ENCODE results near the gene RERE. TPM values are rescaled to one million over a fixed set of nuclear protein-coding genes. Genes with fewer than 3 reads are reported as not detected.

The RERE gene
- total RNA-seq, 1 donor from 2014 or later: 17.4 TPM

DNA sequence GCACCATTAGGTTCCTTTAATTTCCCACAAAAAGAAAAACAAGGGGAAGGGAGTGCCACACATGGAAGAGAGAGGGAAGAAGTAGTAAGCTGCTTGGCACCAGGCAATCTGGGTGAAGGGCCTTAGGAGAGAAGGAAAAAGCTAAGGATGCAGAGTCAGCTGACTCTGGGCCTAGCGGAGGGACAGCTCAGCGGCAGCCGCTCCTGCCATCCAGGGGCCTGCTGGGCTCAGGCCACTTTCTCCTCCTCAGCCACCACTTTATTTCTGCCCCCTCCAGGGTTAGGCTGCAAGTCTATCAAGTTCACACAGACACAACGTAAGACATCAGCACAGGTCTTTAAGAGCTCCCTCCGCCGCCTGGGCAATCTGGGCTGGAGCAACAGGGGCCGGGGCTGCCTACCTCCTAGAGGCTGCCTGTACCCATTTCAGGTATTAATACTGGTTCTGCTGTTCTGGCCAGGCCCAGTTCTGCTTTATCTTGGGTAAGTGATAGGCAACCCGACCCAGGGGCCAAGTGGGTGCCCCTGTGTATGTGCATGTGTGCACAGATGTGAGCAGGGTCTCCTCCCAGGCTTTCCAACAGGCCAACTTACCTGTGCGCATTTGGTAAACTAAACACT, 446.0 kb downstream of the RERE start:
- no peak for DNase-seq (ENCODE audit: low read depth)

- peak; percentile 74 for DNase-seq (ENCODE audit: low read depth)
Observed at GRCh38 chr1:8370905-8371315, 446.5 kb downstream of the RERE start.

DNA sequence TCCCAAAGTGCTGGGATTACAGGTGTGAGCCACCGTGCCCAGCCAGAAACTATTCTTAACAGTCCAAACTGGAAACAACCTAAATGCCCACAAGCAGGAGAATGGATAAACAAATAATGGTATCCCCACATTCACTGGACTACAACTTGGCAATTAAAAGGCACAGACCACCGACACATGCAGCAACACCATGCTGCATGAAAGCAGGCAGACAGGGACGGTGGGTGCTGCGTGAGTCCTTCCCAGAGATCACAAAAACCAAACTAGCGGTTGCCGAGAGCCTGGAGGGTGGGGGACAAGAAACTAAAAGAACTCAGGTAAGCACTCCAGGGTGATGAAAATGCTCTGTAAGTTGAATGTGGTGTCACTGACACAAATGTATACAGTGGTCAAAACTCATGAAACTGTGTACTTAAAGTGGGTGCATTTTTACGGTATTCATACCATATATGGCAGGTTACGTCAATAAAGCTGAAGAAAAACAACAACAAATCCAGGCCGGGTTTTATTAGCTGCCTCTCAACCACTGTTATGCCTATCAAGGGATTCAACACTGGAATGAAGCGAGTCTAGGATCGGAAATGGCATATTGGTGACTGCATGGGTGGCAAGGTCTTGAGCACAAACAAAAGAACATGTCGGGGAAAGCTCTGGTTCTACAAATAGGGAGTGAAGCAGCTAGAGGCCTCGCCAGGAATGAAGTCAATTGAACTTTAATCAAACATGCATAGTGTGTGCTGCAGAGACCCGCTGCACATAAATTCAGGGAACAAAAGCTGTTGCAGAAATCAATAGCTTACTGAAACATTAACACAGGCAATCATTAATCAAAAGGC, 447.2 kb downstream of the RERE start:
- no peak for DNase-seq (ENCODE audit: low read depth)

GRCh38 chr1:8368956-8369639, 448.3 kb downstream of the RERE start:
- DNase-seq (ENCODE audit: low read depth): no peak

DNA sequence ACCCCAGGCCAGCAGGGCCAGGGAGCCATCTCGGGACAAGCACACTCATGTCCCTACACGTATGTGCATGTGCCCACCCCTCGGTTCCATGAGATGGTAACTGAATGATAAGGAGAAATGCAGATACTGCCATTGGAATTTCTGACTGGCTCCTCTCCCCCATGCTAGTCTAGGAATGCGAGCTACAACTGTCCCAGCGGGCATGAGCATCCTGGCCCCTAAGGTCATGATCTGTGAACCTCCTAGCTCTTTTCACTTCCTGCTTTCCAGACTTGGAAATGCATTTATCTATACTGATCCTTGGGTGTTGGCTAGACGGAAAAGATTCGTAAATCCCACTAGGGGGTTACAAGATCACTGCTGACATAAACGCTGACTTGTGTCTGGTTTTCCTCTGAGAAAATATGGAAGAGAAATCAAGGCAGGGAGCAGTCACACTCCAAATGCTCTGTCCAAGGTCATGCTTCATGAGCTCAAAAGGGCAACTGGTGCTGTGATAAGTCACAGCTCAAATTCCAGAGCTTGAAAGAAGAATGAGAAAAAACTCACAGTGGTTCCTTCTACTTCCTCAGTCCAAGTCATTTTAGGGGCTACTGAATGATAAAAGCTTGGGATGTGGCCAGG, 449.8 kb downstream of the RERE start:
- DNase-seq (ENCODE audit: low read depth): no peak

GRCh38 chr1:8365661-8366362, 451.6 kb downstream of the RERE start:
- DNase-seq (ENCODE audit: low read depth): no peak

GRCh38 chr1:8364528-8365442, 452.7 kb downstream of the RERE start:
- no peak for DNase-seq (ENCODE audit: low read depth)

GRCh38 chr1:8363767-8364301, 453.6 kb downstream of the RERE start:
- DNase-seq (ENCODE audit: low read depth): no peak

DNA sequence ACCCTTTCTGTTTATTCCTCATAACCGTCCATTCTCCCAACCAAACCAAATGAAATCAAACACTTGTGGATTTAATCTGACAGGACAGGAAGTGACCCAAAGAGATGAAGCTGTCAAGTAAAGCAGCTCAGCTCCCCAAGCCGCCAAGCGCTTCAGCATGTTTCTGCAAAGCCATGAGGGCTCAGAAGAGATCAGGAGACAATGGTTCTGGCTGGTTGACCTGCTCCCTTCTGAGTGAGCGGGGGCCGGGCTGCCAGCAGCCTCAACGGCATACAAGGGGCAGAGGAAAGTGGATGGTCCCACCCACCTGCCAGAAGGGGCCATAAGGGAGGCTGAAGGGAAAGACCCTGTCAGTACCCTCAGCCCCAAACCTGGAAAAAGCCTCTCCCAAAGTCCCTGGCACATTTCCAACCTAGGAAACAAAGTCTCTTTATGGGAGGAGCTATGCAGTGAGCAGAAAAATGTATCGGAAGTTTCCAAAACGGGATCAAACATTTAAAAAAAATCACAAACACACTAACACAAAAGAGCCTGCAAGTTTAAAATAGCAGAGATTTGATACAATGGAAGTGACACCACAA, 454.2 kb downstream of the RERE start:
- DNase-seq (ENCODE audit: low read depth): no peak

DNA sequence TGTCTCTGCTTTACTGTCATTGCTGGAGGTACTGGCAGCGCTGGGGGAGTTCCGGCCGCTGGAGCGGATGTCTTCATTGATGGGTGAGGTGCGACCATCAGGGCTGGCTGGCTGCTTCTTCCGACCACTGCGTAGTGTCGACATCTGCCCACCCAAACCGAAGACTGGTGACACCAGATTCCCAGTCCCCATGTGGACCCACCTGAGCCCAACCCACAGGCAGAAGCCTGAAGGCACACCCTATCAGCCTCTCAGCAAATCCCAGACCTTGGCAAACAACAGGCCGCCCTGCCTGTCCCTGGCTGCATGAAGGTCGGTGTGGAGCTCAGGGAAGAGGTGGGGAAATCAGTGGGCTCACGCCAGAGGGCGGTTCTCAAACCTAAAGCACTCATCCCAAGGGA, 454.7 kb downstream of the RERE start:
- DNase-seq (ENCODE audit: low read depth): no peak

DNA sequence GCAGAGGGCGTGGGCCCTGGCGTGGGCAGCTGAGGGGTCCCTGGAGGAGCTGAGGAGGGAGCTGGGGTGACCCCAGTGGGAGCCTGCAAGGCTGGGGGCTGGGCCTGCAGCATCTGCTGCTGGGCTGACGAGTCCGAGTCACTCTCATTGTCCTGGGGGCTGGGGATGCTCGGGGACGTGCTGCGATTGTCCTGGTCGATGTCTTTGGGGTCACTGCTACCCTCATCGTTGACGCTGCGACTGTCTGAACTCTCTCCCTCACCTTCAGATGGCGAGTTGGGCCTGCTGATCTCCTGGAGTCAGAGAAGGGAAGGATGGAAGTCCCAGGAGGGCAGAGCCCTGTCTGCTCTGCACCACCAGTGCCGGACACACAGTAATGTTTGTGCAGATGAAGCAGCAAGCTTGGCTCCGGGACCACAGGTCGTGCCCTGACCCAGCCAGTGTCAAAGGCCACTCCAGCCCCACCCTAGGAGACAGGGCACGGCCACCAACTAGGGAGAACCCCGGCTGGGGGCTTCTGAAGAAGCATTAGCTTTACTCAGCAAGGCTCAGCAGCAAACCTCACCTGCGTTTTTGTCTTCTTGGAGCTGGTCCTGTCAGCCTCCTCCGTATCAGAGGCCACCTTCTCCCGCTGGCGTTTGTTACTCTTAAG, 456.1 kb downstream of the RERE start:
- DNase-seq (ENCODE audit: low read depth): no peak

GRCh38 chr1:8360493-8361197, 456.8 kb downstream of the RERE start:
- no peak for DNase-seq (ENCODE audit: low read depth)

DNA sequence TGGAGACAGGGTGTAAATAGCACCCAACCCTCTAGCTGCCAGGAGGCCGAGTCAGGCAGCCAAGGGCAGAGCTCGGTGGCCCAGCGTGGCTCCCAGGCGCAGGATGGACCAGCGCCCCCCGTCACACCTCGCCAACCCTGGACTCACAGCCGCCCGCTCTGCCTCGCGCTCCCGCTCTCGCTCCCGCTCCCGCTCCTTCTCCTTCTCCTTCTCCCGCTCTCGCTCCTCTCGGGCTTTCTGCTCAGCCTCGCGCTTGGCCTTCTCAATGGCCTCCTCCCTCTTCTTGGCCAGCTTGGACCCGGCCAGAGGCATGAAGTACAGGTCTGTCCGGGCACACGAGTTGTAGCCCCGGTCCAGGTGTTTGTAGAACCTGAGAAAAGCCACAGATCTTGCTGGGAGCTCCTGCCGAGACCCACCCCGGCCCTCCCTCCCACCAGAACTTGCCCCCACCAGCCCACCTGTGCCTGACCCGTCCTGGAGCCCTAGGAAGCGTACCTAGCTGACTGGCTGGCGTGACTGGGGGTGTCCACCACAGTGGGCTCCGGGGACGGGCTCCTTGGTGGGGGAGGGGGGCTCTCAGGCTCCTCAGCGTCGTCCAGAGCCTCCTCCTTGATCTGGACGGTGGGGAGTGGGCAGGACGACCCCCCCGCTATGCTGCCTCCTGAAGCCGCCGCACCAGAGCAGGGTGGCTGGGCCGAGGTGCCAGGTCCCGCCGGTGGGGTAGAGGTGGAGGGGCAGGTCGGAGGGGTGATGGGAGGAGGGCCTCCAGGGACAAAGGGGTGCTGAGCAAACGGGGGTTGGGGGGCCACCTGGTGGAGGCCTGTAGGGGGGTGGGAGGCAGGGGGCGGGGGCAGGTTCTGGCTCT, 457.6 kb downstream of the RERE start:
- DNase-seq (ENCODE audit: low read depth): no peak

- no peak for DNase-seq (ENCODE audit: low read depth)
Observed at GRCh38 chr1:8358897-8359616, 458.4 kb downstream of the RERE start.

DNA sequence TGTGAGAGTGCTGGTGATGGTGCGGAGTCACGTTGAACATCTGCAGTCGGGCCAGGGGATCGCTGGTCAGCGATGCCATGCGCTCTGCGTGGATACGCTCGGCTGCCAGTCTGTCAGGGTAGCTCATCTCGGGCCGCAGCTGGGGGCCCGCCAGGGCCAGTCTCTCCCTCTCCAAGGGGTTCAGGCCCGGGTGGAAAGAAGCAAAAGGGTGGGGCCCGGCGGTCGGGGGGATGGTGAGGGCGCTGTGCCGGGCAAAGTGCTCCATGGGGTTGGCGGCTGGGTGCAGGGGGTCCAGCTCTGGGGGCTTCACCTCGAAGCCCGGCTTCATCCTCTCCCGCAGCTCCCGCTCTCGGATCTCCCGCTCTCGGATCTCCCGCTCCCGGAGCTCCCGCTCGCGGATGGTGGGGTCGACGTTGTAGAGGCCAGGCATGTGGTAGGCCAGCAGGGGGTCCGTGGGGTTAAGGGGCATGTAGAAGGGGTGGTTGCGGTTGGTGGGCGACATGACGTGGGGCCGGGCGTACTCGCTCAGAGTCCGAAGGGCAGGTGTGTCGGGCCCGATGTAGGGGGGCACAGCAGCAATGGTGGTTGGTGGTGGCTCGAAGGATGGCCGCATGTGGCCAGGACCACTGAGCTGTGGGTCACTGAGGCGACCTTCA, 459.1 kb downstream of the RERE start:
- DNase-seq (ENCODE audit: low read depth): no peak
